GM12891 (cell line): ENCODE results near the gene JPH2.

Experiments used
- DNase-seq: peaks from one replicate; pipeline ENCODE4 v3.0.0; 2011; ENCODE audit warnings: low spot score; ENCODE audit not compliant: insufficient read length
- FAIRE-seq: peaks from 2 replicates; lab custom pipeline; 2011; peaks lifted over from hg19 to GRCh38; lab: Jason Lieb, UNC
- PAX5 ChIP-seq: IDR thresholded peaks from 2 replicates; pipeline ENCODE4 v1.6.1; 2011; ENCODE audit warnings: low read length, moderate library complexity, mild to moderate bottlenecking; ENCODE audit not compliant: insufficient read depth, severe bottlenecking
- POLR2A ChIP-seq: IDR thresholded peaks from 2 replicates; pipeline ENCODE4 v1.6.1; 2011; ENCODE audit warnings: low read depth, low read length, control low read depth
- POLR2AphosphoS5 ChIP-seq: IDR thresholded peaks from 2 replicates; pipeline ENCODE4 v1.6.1; 2011; ENCODE audit warnings: low read depth, low read length, control low read depth
- POU2F2 ChIP-seq: IDR thresholded peaks from 2 replicates; pipeline ENCODE4 v1.6.1; 2011; ENCODE audit warnings: low read depth, mild to moderate bottlenecking, control low read depth, low read length, moderate library complexity
- SPI1 ChIP-seq: IDR thresholded peaks from 2 replicates; pipeline ENCODE4 v1.6.1; 2011; ENCODE audit warnings: low read depth, low read length, control low read depth
- TAF1 ChIP-seq: IDR thresholded peaks from 2 replicates; pipeline ENCODE4 v1.6.1; 2011; ENCODE audit warnings: low read depth, low read length, control low read depth

JPH2 gene

DNA sequence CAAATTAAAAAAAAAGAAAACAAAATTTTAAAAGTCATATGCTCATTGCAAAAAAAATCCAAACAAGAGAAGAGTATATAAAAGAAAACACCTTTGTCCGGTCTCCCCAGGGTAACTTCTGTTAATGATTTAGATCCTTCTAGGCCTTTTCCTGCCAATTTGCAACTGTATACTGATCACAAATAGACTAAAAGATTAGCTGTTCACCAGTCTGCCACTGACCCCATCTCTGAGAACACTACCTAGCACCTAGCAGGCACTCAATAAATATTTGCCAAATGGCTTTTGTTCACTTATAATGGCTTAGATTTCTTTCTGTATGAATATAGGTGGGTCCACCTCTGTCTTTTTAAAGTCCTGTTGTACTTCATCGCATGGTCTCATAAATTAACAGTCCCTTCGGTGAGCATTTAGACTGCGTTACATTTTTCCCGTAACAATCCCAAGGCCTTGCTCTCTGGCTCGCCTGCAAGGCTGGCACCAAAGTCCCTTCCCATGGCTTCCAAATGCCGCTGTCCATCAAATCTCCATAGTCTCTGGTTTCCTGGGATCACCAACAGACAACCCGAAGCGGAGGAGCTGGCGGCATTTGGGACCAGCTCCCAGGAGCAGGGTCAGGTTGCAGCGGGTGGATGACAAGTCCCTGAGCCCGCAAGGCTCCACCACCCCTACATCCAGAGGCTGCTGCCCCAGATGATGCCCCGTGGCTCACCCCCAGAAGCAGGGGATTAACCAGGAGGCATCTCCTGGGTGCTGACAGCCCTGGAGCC, 11.8 kb downstream of the JPH2 start:
- FAIRE-seq (no peak), DNase-seq (no peak)
- TF ChIP-seq SPI1: no peak
- TF ChIP-seq POU2F2: no peak
- no peak for TF ChIP-seq TAF1
- no peak for TF ChIP-seq POLR2A
- TF ChIP-seq POLR2AphosphoS5: no peak
- TF ChIP-seq PAX5: no peak

DNA sequence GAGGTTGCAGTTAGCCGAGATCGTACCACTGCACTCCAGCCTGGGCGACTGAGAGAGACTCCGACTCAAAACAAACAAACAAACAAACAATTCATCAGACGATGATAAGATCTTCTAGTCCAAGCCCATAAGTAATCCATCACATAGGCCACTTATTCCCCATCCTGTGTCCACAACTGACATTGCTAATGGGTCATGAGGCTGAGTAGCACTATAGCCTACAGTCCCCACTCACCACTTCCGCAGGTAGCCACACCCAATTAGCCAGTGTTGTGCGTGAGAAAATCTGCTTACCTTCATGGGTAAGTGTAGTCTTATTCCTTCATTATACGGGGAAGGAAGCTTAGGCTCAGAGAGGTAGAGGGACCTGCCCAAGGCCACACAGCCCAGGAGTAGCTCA, 13.1 kb downstream of the JPH2 start:
- TF ChIP-seq SPI1: no peak
- no peak for TF ChIP-seq TAF1
- TF ChIP-seq PAX5: no peak
- TF ChIP-seq POLR2AphosphoS5: no peak
- FAIRE-seq (no peak), DNase-seq (no peak)

DNA sequence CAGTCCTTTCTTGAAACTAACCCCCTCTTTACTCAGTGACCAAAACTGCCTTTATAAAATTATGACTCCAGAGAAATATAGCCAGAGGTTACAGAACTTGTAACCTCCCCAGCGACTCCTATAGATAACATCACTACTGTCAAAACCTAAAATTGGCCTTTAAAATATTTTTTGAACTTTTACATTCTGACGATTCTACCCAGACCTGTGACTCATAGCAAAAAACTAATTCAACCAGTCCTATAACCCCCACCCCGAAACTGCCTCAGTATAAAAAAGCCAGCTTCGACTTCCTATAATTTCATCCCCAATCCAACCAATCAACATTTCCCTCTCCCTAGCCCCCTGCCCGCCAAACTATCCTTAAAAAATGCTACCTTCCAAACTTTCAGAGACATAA, 13.9 kb downstream of the JPH2 start:
- FAIRE-seq: no peak
- TF ChIP-seq POU2F2 (no peak), POLR2A (no peak), PAX5 (no peak), TAF1 (no peak), POLR2AphosphoS5 (no peak), SPI1 (no peak)
- no peak for DNase-seq

DNA sequence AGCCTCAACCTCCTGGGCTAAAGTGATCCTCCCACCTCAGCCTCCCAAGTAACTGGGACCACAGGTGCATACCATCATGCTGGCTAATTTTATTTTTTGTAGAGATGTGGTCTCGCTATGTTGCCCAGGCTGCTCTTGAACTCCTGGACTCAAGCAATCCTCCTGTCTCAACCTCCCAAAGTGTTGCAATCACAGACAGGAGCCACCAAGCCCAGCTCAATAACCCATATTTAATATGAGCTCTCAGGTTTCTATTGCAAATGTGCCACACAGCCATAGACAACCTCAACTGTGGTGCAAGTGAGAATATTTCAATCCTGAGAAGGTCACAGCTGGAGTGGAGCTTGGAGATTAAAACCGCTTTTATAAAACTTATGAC, 14.4 kb downstream of the JPH2 start:
- no peak for DNase-seq
- FAIRE-seq: no peak
- TF ChIP-seq SPI1 (no peak), POLR2A (no peak), PAX5 (no peak), POLR2AphosphoS5 (no peak), TAF1 (no peak), POU2F2 (no peak)

DNA sequence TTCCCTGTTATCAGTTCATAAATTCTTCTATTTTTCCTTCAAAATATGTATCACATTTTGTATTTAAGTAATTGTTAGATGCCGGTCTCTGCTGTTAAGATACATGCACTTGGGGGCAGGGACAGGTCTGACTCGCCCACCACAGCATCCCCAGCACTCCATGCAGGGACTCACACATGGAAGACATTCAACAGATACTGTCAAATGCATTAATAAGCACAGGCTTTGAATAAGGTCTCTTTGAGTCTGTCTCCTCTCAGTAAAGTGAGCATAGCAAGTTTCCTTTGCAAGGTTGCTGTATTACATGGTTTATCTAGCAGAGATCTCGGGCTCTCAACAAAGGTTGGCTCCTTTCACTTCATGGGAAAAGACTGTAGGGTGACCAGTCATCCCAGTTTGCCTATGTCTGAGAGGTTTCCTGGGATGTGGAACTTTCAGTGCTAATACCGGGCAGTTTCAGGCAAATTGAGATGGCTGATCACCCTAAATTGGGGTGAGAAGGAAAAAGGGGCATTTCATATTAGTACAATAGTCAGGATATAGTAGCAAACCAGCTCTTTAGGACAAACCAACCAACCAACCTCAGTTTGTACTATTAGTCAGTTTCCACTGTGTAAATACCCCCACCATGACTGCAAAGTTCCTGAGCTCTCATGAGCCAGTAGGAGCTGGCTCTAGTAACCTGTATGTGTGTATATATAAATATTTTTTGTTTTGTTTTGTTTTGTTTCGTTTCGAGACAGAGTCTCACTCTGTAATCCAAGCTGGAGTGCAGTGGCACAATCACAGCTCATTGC, 15.0 kb downstream of the JPH2 start:
- DNase-seq: no peak
- TF ChIP-seq SPI1 (no peak), POLR2AphosphoS5 (no peak), POU2F2 (no peak), PAX5 (no peak), POLR2A (no peak), TAF1 (no peak)
- FAIRE-seq: no peak

DNA sequence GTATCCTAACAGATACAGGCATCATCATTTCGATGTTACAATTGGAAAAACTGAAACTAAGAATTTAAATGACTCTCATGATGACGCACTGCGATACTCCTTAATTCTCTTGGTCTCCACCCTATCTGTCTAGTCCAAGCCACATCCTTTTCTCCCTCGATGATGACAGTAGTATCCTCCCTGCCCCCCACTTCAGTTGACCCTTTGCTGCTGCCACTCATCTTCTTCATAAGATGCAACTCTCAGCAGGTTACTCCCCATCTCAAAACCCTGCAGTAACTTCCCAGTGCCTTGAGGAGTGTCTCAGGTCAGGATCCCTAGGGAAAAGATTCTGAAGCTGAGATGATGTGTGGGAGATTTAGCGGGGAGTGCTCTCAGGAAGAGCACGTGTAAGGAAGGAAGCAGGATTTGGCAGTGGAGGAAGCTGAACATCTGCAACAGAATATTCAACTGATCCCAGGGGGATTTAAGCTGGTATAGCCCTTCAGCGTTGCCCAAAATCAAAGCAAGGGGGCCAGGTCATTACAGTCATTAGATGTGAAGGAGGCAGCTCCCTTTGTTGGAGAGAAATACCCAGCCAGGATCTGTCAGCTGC, 16.1 kb downstream of the JPH2 start:
- no peak for FAIRE-seq
- DNase-seq: no peak
- TF ChIP-seq POLR2A (no peak), TAF1 (no peak), POLR2AphosphoS5 (no peak), SPI1 (no peak), PAX5 (no peak), POU2F2 (no peak)

DNA sequence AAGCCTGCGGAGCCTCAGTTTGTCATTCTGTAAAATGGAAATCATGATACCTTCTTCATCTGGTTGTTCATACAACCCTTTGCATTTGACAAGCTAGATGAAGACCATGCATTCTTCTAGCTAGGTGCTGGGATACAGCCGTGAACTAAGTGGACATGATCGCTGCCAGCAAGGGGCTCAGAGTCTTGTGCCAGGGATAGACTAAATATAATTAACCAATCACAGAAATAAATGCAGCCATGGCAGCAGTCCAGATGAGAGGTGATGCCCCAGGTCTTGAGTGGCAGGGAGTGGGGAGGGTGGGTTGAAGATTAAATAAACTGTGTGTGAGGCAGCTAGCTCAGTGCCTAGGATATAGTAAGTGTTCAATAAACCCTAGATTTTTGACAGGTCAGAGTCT, 19.3 kb downstream of the JPH2 start:
- no peak for DNase-seq
- TF ChIP-seq PAX5: no peak
- no peak for TF ChIP-seq POU2F2
- TF ChIP-seq TAF1: no peak
- TF ChIP-seq POLR2AphosphoS5: no peak
- TF ChIP-seq SPI1: no peak
- no peak for TF ChIP-seq POLR2A
- FAIRE-seq: no peak

DNA sequence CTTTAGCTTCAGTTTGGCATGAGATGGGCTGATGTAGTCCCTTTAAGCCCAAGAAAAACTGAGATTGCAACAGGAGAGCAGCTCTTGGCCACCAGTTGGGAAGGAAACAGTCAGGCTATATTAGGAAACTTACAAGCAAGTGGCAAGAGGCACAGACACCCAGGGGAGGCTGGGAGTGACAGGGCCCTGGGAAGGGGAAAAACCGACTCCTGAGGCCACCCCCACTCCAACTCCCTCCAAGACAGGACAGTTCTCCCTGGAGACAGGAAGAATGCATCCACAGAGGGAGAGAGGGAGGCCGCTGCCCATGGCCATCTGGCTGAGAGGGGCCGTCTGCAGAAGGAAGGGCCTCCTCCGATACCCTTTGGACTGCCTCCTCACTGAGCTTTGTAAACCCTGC, 20.5 kb downstream of the JPH2 start:
- TF ChIP-seq SPI1 (no peak), POLR2AphosphoS5 (no peak), POLR2A (no peak), POU2F2 (no peak), PAX5 (no peak), TAF1 (no peak)
- no peak for FAIRE-seq

DNA sequence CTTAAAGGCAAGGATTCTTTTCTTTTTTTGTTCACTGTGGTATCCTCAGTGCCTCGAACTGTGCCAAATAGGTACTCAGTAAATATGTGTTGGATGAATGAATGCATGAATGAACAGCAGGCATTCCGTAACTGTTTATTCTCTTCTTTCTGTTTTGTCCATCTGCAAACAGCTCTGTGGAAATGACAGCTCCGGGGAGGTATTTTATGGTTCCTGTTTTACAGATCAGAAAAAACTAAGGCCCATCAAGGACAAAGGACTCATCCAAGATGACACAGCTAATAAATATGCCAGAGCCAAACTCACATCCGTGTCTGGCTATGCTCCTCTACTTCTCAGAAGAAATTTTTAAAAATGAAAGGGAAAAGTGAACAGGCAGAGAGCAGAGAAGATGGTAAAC, 21.0 kb downstream of the JPH2 start:
- DNase-seq: no peak
- no peak for FAIRE-seq
- TF ChIP-seq TAF1: no peak
- TF ChIP-seq SPI1: no peak
- TF ChIP-seq PAX5: no peak
- no peak for TF ChIP-seq POLR2AphosphoS5
- TF ChIP-seq POU2F2: no peak
- no peak for TF ChIP-seq POLR2A

More for the DNA sequence above, 20.5 kb downstream of the JPH2 start:
- no peak for DNase-seq

DNA sequence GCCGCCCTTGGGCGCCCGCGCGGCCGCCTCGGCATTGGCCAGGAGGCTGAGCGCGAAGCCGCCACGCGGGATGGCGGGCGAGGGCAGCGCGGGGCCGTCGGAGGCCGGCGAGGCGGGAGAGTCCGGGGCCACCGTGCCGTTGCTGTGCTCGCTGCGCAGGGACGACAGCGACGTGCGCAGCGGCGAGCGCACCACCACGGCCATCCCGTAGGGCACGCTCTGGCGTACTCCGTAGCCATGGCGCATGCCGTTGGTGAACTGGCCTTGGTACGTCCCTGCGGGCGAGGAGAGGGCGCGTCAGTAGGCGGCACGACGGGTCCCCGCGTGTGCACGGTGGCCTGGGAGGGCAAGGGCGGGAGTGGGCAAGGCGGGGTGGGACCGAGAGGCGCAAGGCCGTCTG, 26.9 kb downstream of the JPH2 start:
- TF ChIP-seq POLR2AphosphoS5: no peak
- no peak for TF ChIP-seq POLR2A
- TF ChIP-seq POU2F2: no peak
- no peak for TF ChIP-seq PAX5
- no peak for TF ChIP-seq SPI1
- no peak for TF ChIP-seq TAF1
- no peak for FAIRE-seq
- no peak for DNase-seq
